A549 (cell line): ENCODE results near the gene C2. TPM values are rescaled to one million over a fixed set of nuclear protein-coding genes. Genes with fewer than 3 reads are reported as not detected.

ENCODE experiments used
- ATAC-seq, 2 experiments: fragments of 200-7000 bp in 1 of 2; fragments of >200 bp in 1 of 2; cut with Nextera tagmentation in 1 of 2; cut with Tn5 transposase in 1 of 2; 3 replicates each; pipeline versions ENCODE4 v1.8.0 to v1.9.1; 2018 to 2020; ENCODE audit warnings: mild to moderate bottlenecking in 1 of 2, moderate library complexity in 1 of 2
- CTCF ChIA-PET: fragments of 300-600 bp; sonication (Branson Sonifier 250); formaldehyde crosslinking; extraction: SDS; loops from one replicate; lab custom pipeline; 2021; ENCODE audit warnings: antibody characterized with exemption, inconsistent platforms; lab: Yijun Ruan, JAX
- POLR2A ChIA-PET: fragments of 350-600 bp; formaldehyde crosslinking; extraction: SDS; loops from one replicate; lab custom pipeline; 2021; ENCODE audit warnings: antibody characterized with exemption, inconsistent platforms; lab: Yijun Ruan, JAX
- DNase-seq, 2 experiments: peaks; one replicate each; pipeline versions ENCODE4 v3.0.0 to v3.0.0-alpha.2; 2011 to 2016; ENCODE audit warnings: low read depth in 1 of 2, low spot score in 1 of 2
- FAIRE-seq: peaks from 2 replicates; lab custom pipeline; 2011; peaks lifted over from hg19 to GRCh38; lab: Jason Lieb, UNC
- H3K27ac ChIP-seq, 2 experiments: fragments of >200 bp; sonication (Bioruptor Twin); formaldehyde crosslinking; 3 replicates each; pipeline ENCODE4 v1.5.1; 2016 to 2017
- H3K4me1 ChIP-seq: fragments of >200 bp; sonication (Bioruptor Twin); formaldehyde crosslinking; 3 replicates; pipeline ENCODE4 v1.6.1; 2016
- H3K4me2 ChIP-seq: fragments of >200 bp; sonication (Bioruptor Twin); formaldehyde crosslinking; 3 replicates; pipeline ENCODE4 v1.6.1; 2016
- H3K4me3 ChIP-seq: fragments of >200 bp; sonication (Bioruptor Twin); formaldehyde crosslinking; 3 replicates; pipeline ENCODE4 v1.5.1; 2016
- H3K9me3 ChIP-seq: fragments of >200 bp; sonication (Bioruptor Twin); formaldehyde crosslinking; 3 replicates; pipeline ENCODE4 v1.6.1; 2016
- CBX2 ChIP-seq: fragments of 200-600 bp; sonication (generic); IDR thresholded peaks from 2 replicates; pipeline ENCODE4 v1.6.1; 2016; ENCODE audit warnings: low read depth, mild to moderate bottlenecking, borderline replicate concordance
- CHD2 ChIP-seq: fragments of 150-350 bp; IDR thresholded peaks from 2 replicates; pipeline ENCODE4 v1.6.1; 2014; ENCODE audit warnings: low read length; ENCODE audit not compliant: partially characterized antibody
- ESRRA ChIP-seq: fragments of 150-350 bp; IDR thresholded peaks from 2 replicates; pipeline ENCODE4 v1.6.1; 2014; ENCODE audit warnings: mild to moderate bottlenecking, low read length, borderline replicate concordance
- FOSB ChIP-seq: fragments of 250-450 bp; sonication (Bioruptor Pico); IDR thresholded peaks from 2 replicates; pipeline ENCODE4 v1.5.0; 2020; ENCODE audit warnings: mild to moderate bottlenecking, moderate library complexity
- HEYL ChIP-seq: fragments of 250-450 bp; sonication (Bioruptor Pico); IDR thresholded peaks from 2 replicates; pipeline ENCODE4 v1.8.0; 2021; ENCODE audit warnings: mild to moderate bottlenecking, moderate library complexity
- HOXA7 ChIP-seq: fragments of 250-450 bp; sonication (Bioruptor Pico); IDR thresholded peaks from 2 replicates; pipeline ENCODE4 v1.5.0; 2020; ENCODE audit warnings: mild to moderate bottlenecking, moderate library complexity
- JUN ChIP-seq, 2 experiments: fragments of >200 bp; sonication (Bioruptor Twin); formaldehyde crosslinking; IDR thresholded peaks; 2 replicates in 1 of 2; 3 replicates in 1 of 2; pipeline ENCODE4 v1.6.1; 2016 to 2017
- KDM5A ChIP-seq: fragments of 200-600 bp; sonication (generic); IDR thresholded peaks from 2 replicates; pipeline ENCODE4 v1.6.1; 2016; ENCODE audit warnings: antibody characterized with exemption, mild to moderate bottlenecking
- MAFK ChIP-seq: fragments of 450-650 bp; IDR thresholded peaks from 2 replicates; pipeline ENCODE4 v1.6.1; 2014; ENCODE audit not compliant: partially characterized antibody
- NFE2L2 ChIP-seq: fragments of 150-350 bp; conservative IDR thresholded peaks from 2 replicates; pipeline ENCODE4 v1.6.1; 2014; ENCODE audit warnings: low read length
- PHF8 ChIP-seq: fragments of 200-600 bp; sonication (generic); IDR thresholded peaks from 2 replicates; pipeline ENCODE4 v1.6.1; 2016; ENCODE audit warnings: low read depth, mild to moderate bottlenecking, antibody characterized with exemption, moderate library complexity, borderline replicate concordance
- POLR2A ChIP-seq: IDR thresholded peaks from 2 replicates; pipeline ENCODE4 v1.6.1; 2012; ENCODE audit warnings: mild to moderate bottlenecking, low read length
- POLR2AphosphoS2 ChIP-seq: conservative IDR thresholded peaks from 2 replicates; pipeline ENCODE4 v1.6.1; 2012; ENCODE audit warnings: low read length, improper control_type of control experiment, inconsistent platforms
- RARB ChIP-seq: fragments of 250-450 bp; sonication (Bioruptor Pico); IDR thresholded peaks from 2 replicates; pipeline ENCODE4 v1.8.0; 2021; ENCODE audit warnings: mild to moderate bottlenecking, moderate library complexity
- RCOR1 ChIP-seq: fragments of 150-350 bp; IDR thresholded peaks from 2 replicates; pipeline ENCODE4 v1.6.1; 2014; ENCODE audit warnings: antibody characterized with exemption, low read length, low read depth
- RFX5 ChIP-seq: fragments of 450-650 bp; IDR thresholded peaks from 2 replicates; pipeline ENCODE4 v1.7.1; 2014; ENCODE audit warnings: antibody characterized with exemption, mild to moderate bottlenecking, moderate library complexity
- SMC3 ChIP-seq: fragments of >200 bp; sonication (Bioruptor Twin); formaldehyde crosslinking; IDR thresholded peaks from 3 replicates; pipeline ENCODE4 v1.6.1; 2018; ENCODE audit warnings: inconsistent platforms
- TP53 ChIP-seq: fragments of 250-450 bp; sonication (Bioruptor Pico); IDR thresholded peaks from 2 replicates; pipeline ENCODE4 v1.5.0; 2021; ENCODE audit warnings: mild to moderate bottlenecking, moderate library complexity
- ZFP36 ChIP-seq: fragments of 450-650 bp; IDR thresholded peaks from 2 replicates; pipeline ENCODE4 v1.6.1; 2014; ENCODE audit warnings: borderline replicate concordance; ENCODE audit not compliant: partially characterized antibody
- ZNF302 ChIP-seq: fragments of 250-450 bp; sonication (Bioruptor Pico); IDR thresholded peaks from 2 replicates; pipeline ENCODE4 v1.9.0; 2021; ENCODE audit warnings: inconsistent platforms, mild to moderate bottlenecking, moderate library complexity
- ZSCAN20 ChIP-seq: fragments of 250-450 bp; sonication (Bioruptor Pico); IDR thresholded peaks from 2 replicates; pipeline ENCODE4 v1.8.0; 2022; ENCODE audit warnings: mild to moderate bottlenecking, moderate library complexity
- WGBS: methylation state at CpG from one replicate; pipeline ENCODE4 v1.1.6; 2017; ENCODE audit errors: missing lambda C conversion rate; 5-methylcytosine and 5-hydroxymethylcytosine counted together
- polyA plus RNA-seq, 4 experiments: library from polyadenylated mRNA; depleted of rRNA in 3 of 4; stranded (reverse); fragments of >200 nt; fragmentation: RNase III in 1 of 4; extraction: RNeasy Plus Mini Kit Qiagen cat#74134 plus additional on column Dnase treatment in 1 of 4; gene quantifications; 2 replicates in 3 of 4; 3 replicates in 1 of 4; pipeline ENCODE4 v1.2.3, GENCODE V29; 2011 to 2017
- TF ChIP-seq, protein P1 (sequence below): fragments of >200 bp; sonication (Bioruptor Twin); formaldehyde crosslinking; IDR thresholded peaks from 3 replicates; pipeline ENCODE4 v1.5.1; 2016
- TF ChIP-seq, protein P2 (sequence below): fragments of 250-450 bp; sonication (Bioruptor Pico); IDR thresholded peaks from 2 replicates; pipeline ENCODE4 v1.5.0; 2021; ENCODE audit warnings: mild to moderate bottlenecking, moderate library complexity, borderline replicate concordance
- TF ChIP-seq, protein P3 (sequence below): fragments of >200 bp; sonication (Bioruptor Twin); formaldehyde crosslinking; IDR thresholded peaks from 3 replicates; pipeline ENCODE4 v1.6.1; 2016
- TF ChIP-seq, protein P4 (sequence below): fragments of 200-600 bp; sonication (generic); IDR thresholded peaks from 2 replicates; pipeline ENCODE4 v1.6.1; 2016; ENCODE audit warnings: antibody characterized with exemption, mild to moderate bottlenecking, moderate library complexity
- TF ChIP-seq, protein P5 (sequence below): fragments of 150-350 bp; IDR thresholded peaks from 2 replicates; pipeline ENCODE4 v1.6.1; 2014; ENCODE audit warnings: low read depth, mild to moderate bottlenecking, low read length

Gene C2
- polyA plus RNA-seq, 2 of the 4 experiments (the other 2 are of a cell fraction): 0.22 to 0.87 TPM

- Histone ChIP-seq H3K4me1 (peaks cover 9% of the 10 kb centered on the region; the same call in 1 of the 3 replicates), H3K4me3 (no peak overlapping the region)
- no peak for ATAC-seq
- TF ChIP-seq HEYL (CRISPR knock-in tag): no peak
- TF ChIP-seq, protein P1, sequence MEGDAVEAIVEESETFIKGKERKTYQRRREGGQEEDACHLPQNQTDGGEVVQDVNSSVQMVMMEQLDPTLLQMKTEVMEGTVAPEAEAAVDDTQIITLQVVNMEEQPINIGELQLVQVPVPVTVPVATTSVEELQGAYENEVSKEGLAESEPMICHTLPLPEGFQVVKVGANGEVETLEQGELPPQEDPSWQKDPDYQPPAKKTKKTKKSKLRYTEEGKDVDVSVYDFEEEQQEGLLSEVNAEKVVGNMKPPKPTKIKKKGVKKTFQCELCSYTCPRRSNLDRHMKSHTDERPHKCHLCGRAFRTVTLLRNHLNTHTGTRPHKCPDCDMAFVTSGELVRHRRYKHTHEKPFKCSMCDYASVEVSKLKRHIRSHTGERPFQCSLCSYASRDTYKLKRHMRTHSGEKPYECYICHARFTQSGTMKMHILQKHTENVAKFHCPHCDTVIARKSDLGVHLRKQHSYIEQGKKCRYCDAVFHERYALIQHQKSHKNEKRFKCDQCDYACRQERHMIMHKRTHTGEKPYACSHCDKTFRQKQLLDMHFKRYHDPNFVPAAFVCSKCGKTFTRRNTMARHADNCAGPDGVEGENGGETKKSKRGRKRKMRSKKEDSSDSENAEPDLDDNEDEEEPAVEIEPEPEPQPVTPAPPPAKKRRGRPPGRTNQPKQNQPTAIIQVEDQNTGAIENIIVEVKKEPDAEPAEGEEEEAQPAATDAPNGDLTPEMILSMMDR: no peak
- TF ChIP-seq, protein P2, sequence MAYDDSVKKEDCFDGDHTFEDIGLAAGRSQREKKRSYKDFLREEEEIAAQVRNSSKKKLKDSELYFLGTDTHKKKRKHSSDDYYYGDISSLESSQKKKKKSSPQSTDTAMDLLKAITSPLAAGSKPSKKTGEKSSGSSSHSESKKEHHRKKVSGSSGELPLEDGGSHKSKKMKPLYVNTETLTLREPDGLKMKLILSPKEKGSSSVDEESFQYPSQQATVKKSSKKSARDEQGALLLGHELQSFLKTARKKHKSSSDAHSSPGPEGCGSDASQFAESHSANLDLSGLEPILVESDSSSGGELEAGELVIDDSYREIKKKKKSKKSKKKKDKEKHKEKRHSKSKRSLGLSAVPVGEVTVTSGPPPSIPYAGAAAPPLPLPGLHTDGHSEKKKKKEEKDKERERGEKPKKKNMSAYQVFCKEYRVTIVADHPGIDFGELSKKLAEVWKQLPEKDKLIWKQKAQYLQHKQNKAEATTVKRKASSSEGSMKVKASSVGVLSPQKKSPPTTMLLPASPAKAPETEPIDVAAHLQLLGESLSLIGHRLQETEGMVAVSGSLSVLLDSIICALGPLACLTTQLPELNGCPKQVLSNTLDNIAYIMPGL (CRISPR knock-in tag): no peak
- no peak for TF ChIP-seq ZFP36
- TF ChIP-seq, protein P3, sequence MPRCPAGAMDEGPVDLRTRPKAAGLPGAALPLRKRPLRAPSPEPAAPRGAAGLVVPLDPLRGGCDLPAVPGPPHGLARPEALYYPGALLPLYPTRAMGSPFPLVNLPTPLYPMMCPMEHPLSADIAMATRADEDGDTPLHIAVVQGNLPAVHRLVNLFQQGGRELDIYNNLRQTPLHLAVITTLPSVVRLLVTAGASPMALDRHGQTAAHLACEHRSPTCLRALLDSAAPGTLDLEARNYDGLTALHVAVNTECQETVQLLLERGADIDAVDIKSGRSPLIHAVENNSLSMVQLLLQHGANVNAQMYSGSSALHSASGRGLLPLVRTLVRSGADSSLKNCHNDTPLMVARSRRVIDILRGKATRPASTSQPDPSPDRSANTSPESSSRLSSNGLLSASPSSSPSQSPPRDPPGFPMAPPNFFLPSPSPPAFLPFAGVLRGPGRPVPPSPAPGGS: no peak
- TF ChIP-seq TP53 (CRISPR knock-in tag): no peak
- no peak for TF ChIP-seq NFE2L2
- TF ChIP-seq RFX5: no peak
- no peak for TF ChIP-seq ZSCAN20 (CRISPR knock-in tag)
- TF ChIP-seq RCOR1: no peak
- no peak for TF ChIP-seq CHD2
- no peak for TF ChIP-seq POLR2AphosphoS2
- TF ChIP-seq FOSB (CRISPR knock-in tag): no peak
- TF ChIP-seq ESRRA: no peak
- no peak for TF ChIP-seq RARB (CRISPR knock-in tag)
- no peak for TF ChIP-seq JUN (IDR thresholded peaks at IDR 0.05)
- TF ChIP-seq, all 56 proteins: peak for 0
- ChIA-PET CTCF (no interaction called here), POLR2A (no interaction called here)
- FAIRE-seq: no peak
- Histone ChIP-seq H3K27ac (no peak overlapping the region), H3K9me3 (no peaks in the 10 kb centered on the region), H3K4me2 (no peak overlapping the region)
- DNase-seq: no peak
- WGBS: 92% methylated on average over 2 of the region's 3 CpGs
These were observed 40.4 kb downstream of the C2 start for GRCh38 chr6:31967926-31968320.

GRCh38 chr6:31968326-31968725, 40.8 kb downstream of the C2 start:
- Histone ChIP-seq H3K4me1 (peaks cover 13% of the 10 kb centered on the region; the same call in 1 of the 3 replicates), H3K4me3 (no peak overlapping the region), H3K27ac (no peak overlapping the region), H3K9me3 (no peaks in the 10 kb centered on the region), H3K4me2 (no peak overlapping the region)
- WGBS: 94% methylated on average over 4 of the region's 11 CpGs
- TF ChIP-seq CBX2 (no peak), PHF8 (no peak), SMC3 (no peak), FOSB (CRISPR knock-in tag) (no peak), KDM5A (no peak), POLR2A (no peak), MAFK (no peak), ZNF302 (CRISPR knock-in tag) (no peak), HOXA7 (CRISPR knock-in tag) (no peak)
- TF ChIP-seq, protein P4, sequence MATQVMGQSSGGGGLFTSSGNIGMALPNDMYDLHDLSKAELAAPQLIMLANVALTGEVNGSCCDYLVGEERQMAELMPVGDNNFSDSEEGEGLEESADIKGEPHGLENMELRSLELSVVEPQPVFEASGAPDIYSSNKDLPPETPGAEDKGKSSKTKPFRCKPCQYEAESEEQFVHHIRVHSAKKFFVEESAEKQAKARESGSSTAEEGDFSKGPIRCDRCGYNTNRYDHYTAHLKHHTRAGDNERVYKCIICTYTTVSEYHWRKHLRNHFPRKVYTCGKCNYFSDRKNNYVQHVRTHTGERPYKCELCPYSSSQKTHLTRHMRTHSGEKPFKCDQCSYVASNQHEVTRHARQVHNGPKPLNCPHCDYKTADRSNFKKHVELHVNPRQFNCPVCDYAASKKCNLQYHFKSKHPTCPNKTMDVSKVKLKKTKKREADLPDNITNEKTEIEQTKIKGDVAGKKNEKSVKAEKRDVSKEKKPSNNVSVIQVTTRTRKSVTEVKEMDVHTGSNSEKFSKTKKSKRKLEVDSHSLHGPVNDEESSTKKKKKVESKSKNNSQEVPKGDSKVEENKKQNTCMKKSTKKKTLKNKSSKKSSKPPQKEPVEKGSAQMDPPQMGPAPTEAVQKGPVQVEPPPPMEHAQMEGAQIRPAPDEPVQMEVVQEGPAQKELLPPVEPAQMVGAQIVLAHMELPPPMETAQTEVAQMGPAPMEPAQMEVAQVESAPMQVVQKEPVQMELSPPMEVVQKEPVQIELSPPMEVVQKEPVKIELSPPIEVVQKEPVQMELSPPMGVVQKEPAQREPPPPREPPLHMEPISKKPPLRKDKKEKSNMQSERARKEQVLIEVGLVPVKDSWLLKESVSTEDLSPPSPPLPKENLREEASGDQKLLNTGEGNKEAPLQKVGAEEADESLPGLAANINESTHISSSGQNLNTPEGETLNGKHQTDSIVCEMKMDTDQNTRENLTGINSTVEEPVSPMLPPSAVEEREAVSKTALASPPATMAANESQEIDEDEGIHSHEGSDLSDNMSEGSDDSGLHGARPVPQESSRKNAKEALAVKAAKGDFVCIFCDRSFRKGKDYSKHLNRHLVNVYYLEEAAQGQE: no peak
- TF ChIP-seq, protein P5, sequence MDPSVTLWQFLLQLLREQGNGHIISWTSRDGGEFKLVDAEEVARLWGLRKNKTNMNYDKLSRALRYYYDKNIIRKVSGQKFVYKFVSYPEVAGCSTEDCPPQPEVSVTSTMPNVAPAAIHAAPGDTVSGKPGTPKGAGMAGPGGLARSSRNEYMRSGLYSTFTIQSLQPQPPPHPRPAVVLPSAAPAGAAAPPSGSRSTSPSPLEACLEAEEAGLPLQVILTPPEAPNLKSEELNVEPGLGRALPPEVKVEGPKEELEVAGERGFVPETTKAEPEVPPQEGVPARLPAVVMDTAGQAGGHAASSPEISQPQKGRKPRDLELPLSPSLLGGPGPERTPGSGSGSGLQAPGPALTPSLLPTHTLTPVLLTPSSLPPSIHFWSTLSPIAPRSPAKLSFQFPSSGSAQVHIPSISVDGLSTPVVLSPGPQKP: no peak
- ChIA-PET POLR2A (no interaction called here), CTCF (no interaction called here)
- FAIRE-seq (no peak), ATAC-seq (no peak), DNase-seq (no peak)
